Uterus (tissue), 4 donors: ENCODE results near the gene PDCD7. TPM values are rescaled to one million over a fixed set of nuclear protein-coding genes. Genes with fewer than 3 reads are reported as not detected.

Source experiments
- DNase-seq, 2 donors: peaks; one replicate each; pipeline ENCODE4 v3.0.0-alpha.2; 2019 to 2020
- H3K27ac ChIP-seq, 2 donors: fragments of 200-600 bp; sonication (generic); 1 replicate in 1 of 2; 2 replicates in 1 of 2; pipeline ENCODE4 v1.5.1; 2016 to 2018
- H3K27me3 ChIP-seq, 2 donors: fragments of 200-600 bp; sonication (generic); one replicate each; pipeline ENCODE4 v1.5.1; 2018 to 2019; ENCODE audit warnings: control low read depth in 1 of 2
- H3K36me3 ChIP-seq, 2 donors: fragments of 200-600 bp; sonication (generic); one replicate each; pipeline ENCODE4 v1.5.1; 2019; ENCODE audit warnings: control low read depth in 1 of 2
- H3K4me1 ChIP-seq, 2 donors: fragments of 200-600 bp; sonication (generic); one replicate each; pipeline ENCODE4 v1.5.1; 2018 to 2019; ENCODE audit warnings: control low read depth in 1 of 2
- H3K4me3 ChIP-seq, 2 donors: fragments of 200-600 bp; sonication (generic); 1 replicate in 1 of 2; 2 replicates in 1 of 2; pipeline ENCODE4 v1.5.1; 2018 to 2019; ENCODE audit warnings: mild to moderate bottlenecking in 1 of 2
- H3K9me3 ChIP-seq, 2 donors: fragments of 200-600 bp; sonication (generic); one replicate each; pipeline ENCODE4 v1.5.1; 2019; ENCODE audit warnings: control low read depth in 1 of 2
- POLR2A ChIP-seq, 2 donors: fragments of 450-650 bp; IDR thresholded peaks; one replicate each; pipeline ENCODE4 v1.6.1; 2016; ENCODE audit warnings: antibody characterized with exemption in 2 of 2, mild to moderate bottlenecking in 1 of 2, moderate library complexity in 1 of 2
- intact Hi-C: fragments of 100-400 bp; cut with DNase I; formaldehyde crosslinking; loops from one replicate; pipeline ENCODE4 v1.15.1; 2023; ENCODE audit warnings: low total_unique reads
- total RNA-seq, 4 donors: library from RNA; depleted of rRNA in 3 of 4; stranded (reverse); fragments of >200 nt in 3 of 4; gene quantifications; one replicate each; pipeline versions ENCODE4 v1.1.0 to v1.2.4, GENCODE V29; 2014 to 2023
- TF ChIP-seq, protein P1 (sequence below), 4 experiments: fragments of 200-600 bp in 2 of 4; fragments of 450-650 bp in 2 of 4; sonication (generic) in 2 of 4; IDR thresholded peaks; one replicate each; pipeline ENCODE4 v1.5.1; 2016 to 2019; ENCODE audit warnings: antibody characterized with exemption in 4 of 4, mild to moderate bottlenecking in 2 of 4, moderate library complexity in 1 of 4
- donor health status: DM: yes; HTN: yes; CAD: no.

The PDCD7 gene
- total RNA-seq, 4 donors from 2014 or later: 14.7 to 34.5 (median 26.6) TPM

DNA sequence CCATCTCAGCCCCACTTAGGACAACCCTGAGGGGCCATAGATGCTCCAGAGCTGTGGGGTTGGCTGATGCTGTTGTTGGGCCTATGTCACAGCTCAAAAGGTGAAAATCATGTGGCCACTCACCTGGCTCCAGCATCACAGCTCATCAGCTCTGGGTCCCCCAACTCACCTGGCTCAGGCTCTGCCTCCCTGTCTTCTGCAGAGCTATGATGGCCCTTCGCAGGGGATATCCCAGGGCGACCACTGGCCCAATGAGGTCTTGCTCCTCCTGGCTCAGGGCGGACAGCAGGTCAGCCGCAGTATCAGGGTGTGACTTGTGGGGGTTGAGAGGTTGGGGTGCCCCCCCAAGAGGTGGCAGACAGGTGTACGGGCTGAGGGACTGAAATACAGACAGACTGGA is 34.3 kb downstream of the PDCD7 start:
- Histone ChIP-seq H3K27me3 (no peaks in the 10 kb centered on the region), H3K27ac (no peak overlapping the region), H3K4me3 (no peak overlapping the region), H3K9me3 (no peaks in the 10 kb centered on the region), H3K4me1 (no peaks in the 10 kb centered on the region), H3K36me3 (no peaks in the 10 kb centered on the region)
- TF ChIP-seq, protein P1, sequence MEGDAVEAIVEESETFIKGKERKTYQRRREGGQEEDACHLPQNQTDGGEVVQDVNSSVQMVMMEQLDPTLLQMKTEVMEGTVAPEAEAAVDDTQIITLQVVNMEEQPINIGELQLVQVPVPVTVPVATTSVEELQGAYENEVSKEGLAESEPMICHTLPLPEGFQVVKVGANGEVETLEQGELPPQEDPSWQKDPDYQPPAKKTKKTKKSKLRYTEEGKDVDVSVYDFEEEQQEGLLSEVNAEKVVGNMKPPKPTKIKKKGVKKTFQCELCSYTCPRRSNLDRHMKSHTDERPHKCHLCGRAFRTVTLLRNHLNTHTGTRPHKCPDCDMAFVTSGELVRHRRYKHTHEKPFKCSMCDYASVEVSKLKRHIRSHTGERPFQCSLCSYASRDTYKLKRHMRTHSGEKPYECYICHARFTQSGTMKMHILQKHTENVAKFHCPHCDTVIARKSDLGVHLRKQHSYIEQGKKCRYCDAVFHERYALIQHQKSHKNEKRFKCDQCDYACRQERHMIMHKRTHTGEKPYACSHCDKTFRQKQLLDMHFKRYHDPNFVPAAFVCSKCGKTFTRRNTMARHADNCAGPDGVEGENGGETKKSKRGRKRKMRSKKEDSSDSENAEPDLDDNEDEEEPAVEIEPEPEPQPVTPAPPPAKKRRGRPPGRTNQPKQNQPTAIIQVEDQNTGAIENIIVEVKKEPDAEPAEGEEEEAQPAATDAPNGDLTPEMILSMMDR (IDR thresholded peaks at IDR 0.05): no peak
- no peak for TF ChIP-seq POLR2A (IDR thresholded peaks at IDR 0.05)
- DNase-seq: no peak
- intact Hi-C loops: no loop called here

DNA sequence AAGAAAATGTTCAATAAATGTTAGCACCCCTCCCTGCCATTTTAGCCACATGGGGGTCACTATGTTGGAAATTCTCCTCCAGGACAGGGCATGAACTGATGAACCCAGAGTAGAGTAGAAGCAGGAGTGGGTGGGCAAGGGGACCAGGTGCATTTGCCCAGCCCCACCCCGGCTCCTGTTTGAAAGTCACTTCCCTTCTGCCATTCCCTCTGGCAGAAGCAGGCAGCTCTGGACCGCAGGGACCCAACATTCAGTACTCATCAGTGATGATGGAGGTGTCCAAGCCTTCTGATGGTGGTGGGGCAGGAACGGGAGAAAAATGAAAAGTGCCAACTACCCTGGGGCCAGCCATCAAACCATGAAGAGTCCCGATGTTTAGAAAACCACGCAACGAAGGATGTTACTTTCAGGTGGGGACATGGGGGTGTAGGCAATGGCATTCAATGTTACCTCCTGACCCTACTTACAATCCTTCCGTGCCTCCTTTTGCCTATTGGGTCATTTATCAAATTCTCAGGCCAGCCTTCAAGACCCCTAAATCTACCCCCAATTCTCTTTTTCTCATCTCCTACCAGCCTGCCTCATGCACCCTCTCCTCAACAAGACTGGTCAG is 35.9 kb downstream of the PDCD7 start:
- peak overlapping the region in 1 of 2 donors; percentile 73 for H3K27ac ChIP-seq
- intact Hi-C loops: no loop called here
- H3K4me3 ChIP-seq: no peak overlapping the region
- DNase-seq: no peak
- H3K36me3 ChIP-seq: no peaks in the 10 kb centered on the region
- no peaks in the 10 kb centered on the region for H3K4me1 ChIP-seq
- no peaks in the 10 kb centered on the region for H3K9me3 ChIP-seq
- TF ChIP-seq POLR2A (IDR thresholded peaks at IDR 0.05): no peak
- TF ChIP-seq, protein P1 (IDR thresholded peaks at IDR 0.05): no peak
- H3K27me3 ChIP-seq: no peaks in the 10 kb centered on the region

DNA sequence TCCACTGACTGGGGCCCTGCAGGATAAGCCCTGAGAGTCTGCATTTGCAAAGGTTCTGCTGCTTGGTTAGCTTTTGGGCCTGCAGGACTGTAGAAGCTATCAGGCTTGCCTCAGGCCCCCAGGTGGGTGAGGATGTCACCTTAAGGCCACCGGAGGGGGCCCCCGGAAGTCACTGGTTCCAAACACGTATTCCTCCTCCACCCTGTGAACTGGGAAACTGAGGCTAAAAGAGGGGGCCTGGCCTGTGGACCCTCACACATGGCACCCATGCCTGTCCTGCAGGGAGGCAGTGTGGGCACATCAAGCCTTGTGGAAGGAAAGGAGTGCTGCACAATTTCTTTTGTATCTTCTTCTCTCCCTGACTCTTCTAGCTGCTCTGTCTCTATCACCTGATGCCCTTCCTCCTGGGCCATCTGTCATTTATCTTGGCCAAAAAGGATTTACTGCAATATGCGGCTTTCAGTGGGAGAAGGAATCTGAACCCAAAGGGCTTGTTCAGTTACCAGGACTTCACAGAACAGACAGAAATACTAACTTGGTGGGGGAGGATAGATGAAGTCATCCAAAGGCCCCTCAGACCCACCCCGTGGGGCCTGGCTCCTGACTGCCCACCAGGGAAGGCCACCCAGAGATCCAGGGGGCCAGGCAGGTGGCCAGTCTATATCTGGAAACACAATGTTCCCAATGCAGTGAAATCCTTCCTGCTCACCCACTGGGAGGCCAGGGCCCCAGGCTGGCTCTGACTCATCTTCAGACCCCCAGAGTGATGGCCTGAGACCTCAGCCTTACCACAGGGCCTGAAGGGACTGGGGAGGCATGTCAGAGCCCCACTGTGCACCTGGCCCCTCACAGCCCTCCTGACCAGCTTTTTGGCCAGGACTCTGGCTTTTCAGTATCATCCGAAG is 36.9 kb downstream of the PDCD7 start:
- Histone ChIP-seq H3K27ac (peak overlapping the region in 1 of 2 donors; percentile 73), H3K4me3 (no peak overlapping the region), H3K4me1 (no peaks in the 10 kb centered on the region), H3K9me3 (no peaks in the 10 kb centered on the region), H3K36me3 (no peaks in the 10 kb centered on the region), H3K27me3 (no peaks in the 10 kb centered on the region)
- intact Hi-C loops: no loop called here
- no peak for TF ChIP-seq POLR2A (IDR thresholded peaks at IDR 0.05)
- TF ChIP-seq, protein P1 (IDR thresholded peaks at IDR 0.05): no peak
- DNase-seq: no peak

DNA sequence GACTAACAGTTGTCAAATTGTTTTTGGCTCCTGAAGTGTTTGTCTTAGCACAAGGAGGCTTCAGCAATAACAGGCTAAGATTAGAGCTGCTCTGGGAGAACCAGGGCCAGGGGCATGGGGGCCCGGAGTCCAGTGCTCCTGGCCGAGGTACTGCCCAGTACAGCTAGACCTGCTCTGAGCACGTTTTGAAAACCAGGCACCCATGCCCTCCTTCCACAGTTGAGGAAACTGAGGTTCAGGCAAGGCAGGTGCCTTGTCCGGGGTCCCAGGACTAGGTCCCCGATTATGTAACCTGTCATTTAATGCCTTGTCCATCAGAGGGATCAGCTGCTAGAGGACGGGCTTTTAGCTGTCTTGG is 37.9 kb downstream of the PDCD7 start:
- Histone ChIP-seq H3K9me3 (no peaks in the 10 kb centered on the region), H3K36me3 (no peaks in the 10 kb centered on the region), H3K27ac (peak overlapping the region; percentile 55 to 73), H3K4me3 (no peak overlapping the region), H3K4me1 (no peaks in the 10 kb centered on the region), H3K27me3 (no peaks in the 10 kb centered on the region)
- no peak for DNase-seq
- TF ChIP-seq POLR2A (IDR thresholded peaks at IDR 0.05): no peak
- TF ChIP-seq, protein P1 (IDR thresholded peaks at IDR 0.05): no peak
- intact Hi-C loops: no loop called here
